Pulmonary artery endothelial cell (primary cell): ENCODE measurements around the gene RBM19. TPM values are rescaled to one million over a fixed set of nuclear protein-coding genes. Genes with fewer than 3 reads are reported as not detected.

Experiments used
- DNase-seq: peaks from one replicate; pipeline ENCODE4 v3.0.0-alpha.2; 2011; ENCODE audit warnings: low read depth, low spot score
- total RNA-seq: library from RNA; depleted of rRNA; stranded (reverse); fragments of >200 nt; gene quantifications from 2 replicates; pipeline ENCODE4 v1.2.3, GENCODE V29; 2014

RBM19 gene
- total RNA-seq, 1 donor from 2014 or later = 21.4 TPM

DNA sequence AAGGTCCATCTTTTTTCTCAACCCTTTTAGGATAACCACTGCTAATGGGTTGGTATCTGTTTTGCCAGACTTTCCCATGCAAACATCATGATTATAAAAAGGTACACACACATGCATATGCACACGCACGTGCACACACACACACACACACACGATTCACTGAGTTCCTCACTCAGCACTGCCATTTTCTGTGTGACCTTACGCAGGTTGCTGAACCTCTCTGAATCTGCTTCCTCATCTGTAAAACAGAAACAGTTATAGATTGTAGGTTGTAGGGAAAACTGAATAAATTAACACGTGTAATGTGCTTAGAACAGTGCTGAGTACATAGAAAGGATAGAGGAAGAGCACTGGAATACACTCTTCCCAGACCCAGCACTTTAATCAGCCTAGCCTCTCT, 182.3 kb downstream of the RBM19 start:
- DNase-seq = no peak

DNA sequence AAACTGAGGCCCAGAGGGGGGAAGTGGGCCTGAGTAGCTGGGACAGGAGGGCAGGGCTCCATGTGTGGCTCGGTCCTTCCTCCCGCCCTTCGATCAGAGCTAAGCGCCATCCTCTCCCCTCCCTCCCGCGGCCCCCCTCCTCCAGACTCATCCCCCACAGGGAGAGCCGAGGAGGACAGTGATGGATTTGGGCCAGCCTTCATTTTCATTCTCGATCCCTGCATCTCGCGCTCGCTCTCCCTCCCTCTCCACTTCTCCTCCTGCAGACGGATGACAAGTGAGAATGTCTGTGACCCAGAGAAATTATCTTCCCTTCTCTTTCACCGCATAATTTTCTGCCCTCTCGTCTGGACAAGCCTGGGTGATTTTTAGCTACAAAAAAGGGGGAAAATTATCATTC, 183.3 kb downstream of the RBM19 start:
- DNase-seq = no peak

DNA sequence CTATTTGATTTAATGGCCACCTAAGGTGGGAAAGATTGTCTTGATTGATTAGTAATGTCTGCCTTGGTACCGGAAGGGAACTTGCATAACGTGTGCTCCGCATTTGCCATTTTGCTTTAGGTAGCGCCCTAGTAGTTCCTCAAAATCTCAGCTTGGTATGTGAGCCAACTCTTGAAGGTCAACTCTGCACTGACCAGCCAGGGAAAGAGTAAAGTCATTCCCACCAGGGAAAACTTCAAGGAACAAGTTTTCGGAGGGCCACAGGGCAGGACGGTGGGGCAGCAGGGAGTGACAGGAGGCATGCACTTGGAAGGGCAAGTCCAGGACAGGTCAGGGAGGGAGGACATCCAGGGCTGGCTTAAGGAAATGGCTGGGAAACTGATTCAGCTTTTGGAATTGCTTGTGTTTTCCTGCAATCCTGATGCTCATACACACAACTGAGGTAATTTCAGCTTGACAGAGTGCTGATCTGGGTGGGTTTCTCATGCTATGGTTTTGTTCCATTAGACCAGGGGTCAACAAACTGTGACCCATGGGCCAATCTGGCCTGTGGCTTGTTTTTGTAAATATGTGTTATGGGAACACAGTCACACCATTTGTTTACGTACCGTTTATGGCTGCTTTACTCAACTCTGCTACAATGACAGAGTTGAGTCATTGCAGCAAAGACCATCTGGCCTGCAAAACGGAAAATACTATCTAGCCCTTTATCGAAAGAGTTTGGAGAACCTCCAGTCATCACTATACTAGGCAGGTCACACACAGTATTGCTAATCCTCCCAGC, 184.5 kb downstream of the RBM19 start:
- no peak for DNase-seq

DNA sequence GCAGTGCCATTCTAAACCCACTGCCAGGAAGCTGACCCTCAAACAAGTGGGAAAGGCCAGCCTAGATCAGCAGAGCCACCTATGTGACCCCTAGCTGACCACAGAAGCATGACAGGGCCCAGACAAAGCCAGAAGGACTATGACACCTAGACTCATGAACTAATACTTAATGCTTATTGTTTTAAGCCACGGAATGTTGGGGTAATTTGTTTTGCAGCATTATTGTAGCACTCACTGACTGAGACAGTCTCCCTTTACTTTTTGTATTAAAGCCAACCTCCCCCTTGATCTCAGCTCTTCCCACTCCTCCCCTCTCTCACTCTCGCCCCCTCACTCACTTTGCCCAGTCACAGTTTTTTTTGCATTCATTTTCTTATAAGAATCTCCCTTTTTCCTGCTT, 186.4 kb downstream of the RBM19 start:
- DNase-seq = no peak

GRCh38 chr12:113778432-113779132, 187.5 kb downstream of the RBM19 start:
- DNase-seq = no peak

DNA sequence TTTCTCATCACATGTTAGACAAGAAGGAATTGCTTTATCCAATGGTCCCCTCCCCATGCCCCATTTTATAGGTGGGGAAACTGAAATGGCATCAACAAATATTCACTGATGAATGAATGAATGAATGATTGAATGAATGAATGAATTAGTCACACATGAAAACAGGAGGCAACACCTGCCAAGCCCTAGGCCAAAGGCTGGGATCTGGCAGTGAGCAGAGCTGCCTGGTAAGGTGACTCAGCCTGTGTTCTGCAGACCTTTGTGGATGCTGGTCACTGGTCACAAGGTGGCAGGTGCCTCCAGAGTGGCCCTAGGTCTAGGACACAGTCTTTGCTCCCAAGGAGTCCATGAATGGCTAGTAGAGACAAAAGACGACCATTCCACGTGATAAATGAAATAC, 188.4 kb downstream of the RBM19 start:
- no peak for DNase-seq

DNA sequence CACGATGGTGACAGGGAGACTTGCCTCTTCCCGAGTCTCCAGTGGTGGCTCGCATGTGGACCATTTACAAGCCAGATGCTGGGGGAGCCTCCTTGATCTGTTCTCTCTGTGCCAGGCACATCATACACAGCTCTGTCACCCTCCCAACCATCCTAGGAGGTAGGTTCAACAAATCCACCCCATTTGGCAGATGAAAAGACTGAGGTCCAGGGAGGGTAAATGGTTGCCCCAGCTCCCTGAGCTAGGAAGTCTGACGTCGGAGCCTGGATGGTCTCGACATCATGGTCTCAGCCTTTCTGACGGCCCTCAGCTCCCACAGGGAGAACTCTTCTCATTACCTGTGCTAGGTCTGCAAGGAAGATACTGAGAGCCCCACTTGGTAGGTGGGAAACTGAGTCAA, 189.6 kb downstream of the RBM19 start:
- no peak for DNase-seq

DNA sequence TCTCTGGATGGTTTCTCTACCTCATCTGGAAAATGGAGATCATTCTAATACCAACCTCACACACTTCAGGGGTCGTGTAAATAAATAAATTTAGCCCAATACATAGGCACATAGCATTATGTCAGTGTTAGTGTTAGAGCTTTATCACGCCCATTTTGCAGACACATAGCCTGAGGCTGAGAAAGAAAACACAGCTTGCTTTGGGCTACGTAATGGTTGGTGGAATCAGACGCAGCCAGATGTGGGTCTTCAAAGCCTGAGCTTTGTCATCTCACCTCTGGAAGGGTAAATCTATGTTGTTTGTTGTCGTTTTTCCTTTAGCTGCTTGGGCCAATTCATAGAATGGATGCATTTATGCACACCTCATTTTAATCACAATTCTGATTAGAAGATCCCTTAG, 191.6 kb downstream of the RBM19 start:
- DNase-seq = no peak

DNA sequence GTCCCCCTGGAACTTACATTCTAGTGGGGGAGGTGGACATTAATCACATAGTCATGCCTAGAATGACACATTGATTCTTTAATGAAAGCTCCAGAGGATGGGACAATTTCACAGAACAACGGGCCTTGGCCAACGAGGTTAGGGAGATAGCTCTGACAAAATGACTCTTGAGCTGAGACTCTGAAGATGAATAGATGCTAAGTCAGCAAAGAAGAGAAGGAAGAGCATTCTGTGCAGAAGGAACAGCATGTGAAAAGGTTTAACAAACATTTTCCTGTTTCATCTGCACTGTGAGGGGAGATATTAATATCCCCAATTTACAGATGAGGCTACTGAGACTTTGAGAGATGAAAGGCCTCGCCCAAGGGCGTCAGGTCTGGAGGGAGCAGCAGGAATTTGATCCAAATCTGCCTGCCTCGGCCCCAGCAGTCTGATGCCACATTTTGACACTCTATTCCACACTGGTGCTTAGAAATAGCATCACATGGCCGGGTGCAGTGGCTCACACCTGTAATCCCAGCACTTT, 193.6 kb downstream of the RBM19 start:
- no peak for DNase-seq

DNA sequence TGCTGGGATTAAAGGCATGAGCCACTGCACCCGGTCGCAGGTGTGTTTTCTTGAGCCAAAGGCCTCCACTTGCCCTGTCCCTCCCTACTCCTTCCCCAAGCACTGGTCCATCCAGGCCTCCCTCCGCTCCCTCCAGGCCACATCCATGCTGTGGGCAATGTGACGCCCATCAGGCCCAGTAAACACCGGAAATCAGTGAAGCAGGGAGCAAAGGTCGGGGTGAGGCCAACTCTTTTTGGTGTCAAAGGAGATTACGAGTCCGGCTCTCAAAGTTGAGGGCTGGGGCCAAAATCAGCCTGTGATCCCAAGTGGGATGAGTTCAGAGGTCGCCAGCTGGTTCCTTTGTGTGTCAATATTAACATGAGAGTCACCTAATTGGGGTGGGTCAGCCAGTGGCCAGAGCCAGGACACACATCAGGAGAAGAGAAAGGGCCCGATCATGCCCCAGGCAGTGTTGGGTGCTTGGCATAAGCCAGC, 195.7 kb downstream of the RBM19 start:
- DNase-seq = no peak

- no peak for DNase-seq
These were observed 196.8 kb downstream of the RBM19 start for GRCh38 chr12:113769305-113769704.

DNA sequence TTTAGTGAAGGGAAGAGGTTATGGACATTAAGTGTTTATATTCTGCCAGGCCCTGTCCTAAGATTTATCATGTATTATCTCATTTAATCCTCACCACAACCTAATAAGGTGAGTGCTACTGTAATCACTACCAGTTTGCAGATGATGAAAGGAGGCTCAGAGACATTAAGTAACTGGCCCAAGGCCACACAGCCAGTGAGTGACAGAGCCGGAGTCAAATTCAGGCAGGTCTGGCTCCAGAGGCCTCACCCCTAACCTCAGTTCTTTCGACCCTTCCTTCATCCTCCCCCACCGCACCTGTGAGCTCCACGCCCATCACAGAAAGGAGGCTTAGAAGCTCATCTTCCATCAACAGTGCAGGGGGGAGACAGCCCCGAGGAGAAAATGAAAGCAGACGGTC, 197.3 kb downstream of the RBM19 start:
- no peak for DNase-seq

- DNase-seq = no peak
These were observed 198.9 kb downstream of the RBM19 start for GRCh38 chr12:113766879-113767878.
